ENCODE measurements around the gene ABCF3. TPM values are rescaled to one million over a fixed set of nuclear protein-coding genes. Genes with fewer than 3 reads are reported as not detected.

ABCF3 gene
- polyA plus RNA-seq, 1 donor from 2014 or later, result 49.1 TPM

GRCh38 chr3:184174646-184175492, 11.1 kb upstream of the ABCF3 start, which contains the start of gene AP2M1:
Gene AP2M1 (plus strand): TSS chr3:184174855. CDS start chr3:184176994, 2,139 bp downstream.
- Mint-ChIP-seq H3K4me3 (peak within 1 kb of the TSS; percentile 91 to 98 (median 96)), H3K4me1 (peaks cover 15 to 25% (median 18%) of the 10 kb centered on the region in 3 donors), H3K27me3 (no peaks in the 10 kb centered on the region), H3K36me3 (peaks cover 1% of the 10 kb centered on the region), H3K27ac (peak within 1 kb of the TSS; percentile 83 to 97 (median 93)), H3K9me3 (no peaks in the 10 kb centered on the region)

- H3K4me3 Mint-ChIP-seq, result peak overlapping the region; percentile 91 to 98 (median 96)
- H3K36me3 Mint-ChIP-seq, result peaks cover 1% of the 10 kb centered on the region
- peaks cover 15 to 25% (median 18%) of the 10 kb centered on the region in 3 donors for H3K4me1 Mint-ChIP-seq
- no peaks in the 10 kb centered on the region for H3K27me3 Mint-ChIP-seq
- H3K27ac Mint-ChIP-seq, result peak overlapping the region; percentile 16 to 97 (median 63)
- no peaks in the 10 kb centered on the region for H3K9me3 Mint-ChIP-seq
Observed at GRCh38 chr3:184175506-184175905, 10.5 kb upstream of the ABCF3 start.

- Mint-ChIP-seq H3K9me3 (no peaks in the 10 kb centered on the region), H3K4me3 (peak overlapping the region; percentile 91 to 98 (median 96)), H3K27me3 (no peaks in the 10 kb centered on the region), H3K36me3 (peaks cover 4% of the 10 kb centered on the region), H3K4me1 (peaks cover 15 to 25% (median 18%) of the 10 kb centered on the region in 3 donors), H3K27ac (peak overlapping the region in 2 of 3 donors; percentile 63 to 97)
Observed at GRCh38 chr3:184175981-184176376, 10.0 kb upstream of the ABCF3 start.

- Mint-ChIP-seq H3K4me3 (peak overlapping the region in 3 of 4 donors; percentile 77 to 96 (median 88)), H3K27ac (peak overlapping the region in 2 of 3 donors; percentile 50 to 63), H3K4me1 (peaks cover 15 to 25% (median 18%) of the 10 kb centered on the region in 3 donors), H3K27me3 (no peaks in the 10 kb centered on the region), H3K36me3 (peaks cover 4% of the 10 kb centered on the region), H3K9me3 (no peaks in the 10 kb centered on the region)
Observed at GRCh38 chr3:184176377-184177330, 9.3 kb upstream of the ABCF3 start.

- Mint-ChIP-seq H3K4me3 (peak overlapping the region in 2 of 4 donors; percentile 65 to 96), H3K27me3 (no peaks in the 10 kb centered on the region), H3K9me3 (no peaks in the 10 kb centered on the region), H3K4me1 (peaks cover 15 to 25% (median 18%) of the 10 kb centered on the region in 3 donors), H3K36me3 (peaks cover 4% of the 10 kb centered on the region), H3K27ac (peak overlapping the region in 2 of 3 donors; percentile 28 to 50)
Observed at GRCh38 chr3:184177331-184177731, 8.7 kb upstream of the ABCF3 start.

GRCh38 chr3:184177767-184178306, 8.2 kb upstream of the ABCF3 start:
- peaks cover 4% of the 10 kb centered on the region for H3K36me3 Mint-ChIP-seq
- H3K27me3 Mint-ChIP-seq, result no peaks in the 10 kb centered on the region
- H3K4me1 Mint-ChIP-seq, result peaks cover 15 to 25% (median 18%) of the 10 kb centered on the region in 3 donors
- H3K9me3 Mint-ChIP-seq, result no peaks in the 10 kb centered on the region
- H3K4me3 Mint-ChIP-seq, result peak overlapping the region in 2 of 4 donors; percentile 73 to 96
- H3K27ac Mint-ChIP-seq, result no peak overlapping the region

- peaks cover 15 to 25% (median 18%) of the 10 kb centered on the region in 3 donors for H3K4me1 Mint-ChIP-seq
- H3K9me3 Mint-ChIP-seq, result no peaks in the 10 kb centered on the region
- H3K36me3 Mint-ChIP-seq, result peaks cover 6% of the 10 kb centered on the region
- no peaks in the 10 kb centered on the region for H3K27me3 Mint-ChIP-seq
- H3K27ac Mint-ChIP-seq, result peak overlapping the region in 1 of 3 donors; percentile 35
- peak overlapping the region in 1 of 4 donors; percentile 96 for H3K4me3 Mint-ChIP-seq
Observed at GRCh38 chr3:184178521-184179138, 7.4 kb upstream of the ABCF3 start.

GRCh38 chr3:184180165-184180564, 5.8 kb upstream of the ABCF3 start:
- H3K27me3 Mint-ChIP-seq, result no peaks in the 10 kb centered on the region
- peak overlapping the region in 1 of 4 donors; percentile 96 for H3K4me3 Mint-ChIP-seq
- H3K4me1 Mint-ChIP-seq, result peaks cover 14 to 22% (median 19%) of the 10 kb centered on the region in 3 donors
- no peaks in the 10 kb centered on the region for H3K9me3 Mint-ChIP-seq
- H3K27ac Mint-ChIP-seq, result peak overlapping the region in 1 of 3 donors; percentile 45
- H3K36me3 Mint-ChIP-seq, result peaks cover 9% of the 10 kb centered on the region

- H3K4me3 Mint-ChIP-seq, result no peak overlapping the region
- H3K27me3 Mint-ChIP-seq, result no peaks in the 10 kb centered on the region
- no peak overlapping the region for H3K27ac Mint-ChIP-seq
- peaks cover 12 to 16% (median 15%) of the 10 kb centered on the region in 3 donors for H3K4me1 Mint-ChIP-seq
- no peaks in the 10 kb centered on the region for H3K9me3 Mint-ChIP-seq
- H3K36me3 Mint-ChIP-seq, result peaks cover 9% of the 10 kb centered on the region
Observed at GRCh38 chr3:184181596-184181995, 4.4 kb upstream of the ABCF3 start.

GRCh38 chr3:184183679-184184078, 2.3 kb upstream of the ABCF3 start:
- peak overlapping the region in 1 of 4 donors; percentile 78 for H3K4me3 Mint-ChIP-seq
- H3K9me3 Mint-ChIP-seq, result no peaks in the 10 kb centered on the region
- H3K36me3 Mint-ChIP-seq, result peaks cover 9% of the 10 kb centered on the region
- H3K4me1 Mint-ChIP-seq, result peaks cover 9 to 27% (median 25%) of the 10 kb centered on the region in 3 donors
- H3K27me3 Mint-ChIP-seq, result no peaks in the 10 kb centered on the region
- peak overlapping the region in 1 of 3 donors; percentile 32 for H3K27ac Mint-ChIP-seq

- Mint-ChIP-seq H3K36me3 (peaks cover 8% of the 10 kb centered on the region), H3K4me3 (peak overlapping the region; percentile 98 to 99 (median 98)), H3K4me1 (peaks cover 11 to 27% (median 25%) of the 10 kb centered on the region in 3 donors), H3K27me3 (no peaks in the 10 kb centered on the region), H3K27ac (peak overlapping the region; percentile 82 to 94 (median 90)), H3K9me3 (no peaks in the 10 kb centered on the region)
Observed at GRCh38 chr3:184184546-184185230, 1.3 kb upstream of the ABCF3 start.

- H3K36me3 Mint-ChIP-seq, result peaks cover 10% of the 10 kb centered on the region
- H3K27ac Mint-ChIP-seq, result peak overlapping the region; percentile 82 to 94 (median 90)
- H3K4me1 Mint-ChIP-seq, result peaks cover 11 to 33% (median 25%) of the 10 kb centered on the region in 3 donors
- no peaks in the 10 kb centered on the region for H3K9me3 Mint-ChIP-seq
- H3K27me3 Mint-ChIP-seq, result no peaks in the 10 kb centered on the region
- peak overlapping the region; percentile 98 to 99 (median 98) for H3K4me3 Mint-ChIP-seq
Observed at GRCh38 chr3:184185461-184186183, 377 bp upstream of the ABCF3 start.

- H3K9me3 Mint-ChIP-seq, result no peaks in the 10 kb centered on the region
- peaks cover 11 to 33% (median 25%) of the 10 kb centered on the region in 3 donors for H3K4me1 Mint-ChIP-seq
- peaks cover 8% of the 10 kb centered on the region for H3K36me3 Mint-ChIP-seq
- H3K27ac Mint-ChIP-seq, result peak overlapping the region in 2 of 3 donors; percentile 57 to 90
- no peaks in the 10 kb centered on the region for H3K27me3 Mint-ChIP-seq
- peak overlapping the region; percentile 98 to 99 (median 98) for H3K4me3 Mint-ChIP-seq
Observed at GRCh38 chr3:184186902-184187207, 856 bp downstream of the ABCF3 start.
